Stimulated activated CD8-positive, alpha-beta memory T cell treated with anti-CD3 and anti-CD28 coated beads, Interleukin-7, amount 100 ng/mL, for 48 hours (primary cell): ENCODE data around the gene SP3.

Source experiments
- DNase-seq, 2 donors: peaks; one replicate each; pipeline ENCODE4 v3.0.0-alpha.2; 2020; ENCODE audit warnings: low read depth in 1 of 2; ENCODE audit errors: extremely low read depth in 1 of 2

Gene SP3

DNA sequence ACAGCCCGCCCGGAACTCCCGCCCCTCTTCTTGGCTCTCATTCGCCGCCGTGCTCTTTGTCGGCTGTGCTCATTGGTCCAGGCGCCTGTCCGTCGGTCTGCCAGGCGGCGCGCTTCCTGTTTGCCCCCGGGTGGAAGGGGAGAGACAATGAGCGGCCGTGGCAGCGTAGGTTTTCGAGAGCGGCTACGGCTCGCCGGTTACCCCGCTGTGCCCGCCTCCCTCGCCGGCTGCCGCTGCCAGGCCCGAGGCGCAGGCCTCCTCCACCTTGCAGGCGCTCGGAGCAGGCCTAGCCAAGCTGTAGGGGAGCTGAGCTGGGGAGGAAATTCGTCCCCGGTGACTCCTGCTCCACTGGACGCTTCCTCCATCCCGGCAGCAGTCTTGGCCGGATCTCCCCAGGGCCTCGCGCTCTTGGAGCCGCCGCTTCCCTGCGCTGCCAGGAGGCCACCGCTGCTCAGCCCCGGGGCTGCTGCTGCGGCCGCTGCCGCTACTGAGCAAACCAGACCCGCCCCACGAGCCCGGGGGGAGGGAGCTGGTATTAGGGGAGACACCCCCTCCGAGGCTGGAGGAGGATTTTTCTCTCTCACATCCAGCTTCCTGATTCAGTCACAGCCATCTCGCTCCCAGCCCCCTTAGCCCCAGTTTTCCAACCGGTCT, at the start of gene SP3:
SP3 (minus strand) TSS at position 2 of the 654 bp plus-strand sequence. CDS start 202 bp downstream, outside the sequence.
- DNase-seq, result peak; percentile 87 to 93

DNA sequence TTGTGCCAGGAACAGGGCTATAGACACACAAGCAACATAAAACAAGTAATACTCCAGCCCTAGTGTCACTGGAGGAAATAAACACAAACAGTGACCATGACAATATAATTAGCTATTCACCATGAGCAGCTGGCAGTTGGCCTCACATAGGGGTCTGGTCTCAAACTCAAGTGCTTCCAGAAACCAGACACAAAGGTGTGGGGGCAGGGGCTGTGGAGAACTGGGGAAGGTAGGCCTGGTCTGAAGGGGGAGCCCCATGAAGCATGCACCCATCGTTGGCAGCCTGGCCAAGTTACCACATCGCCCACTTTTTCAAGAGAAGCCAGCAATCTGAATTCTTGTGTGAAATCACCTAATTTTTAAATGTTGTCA, 49.5 kb upstream of the SP3 start:
- no peak for DNase-seq

DNA sequence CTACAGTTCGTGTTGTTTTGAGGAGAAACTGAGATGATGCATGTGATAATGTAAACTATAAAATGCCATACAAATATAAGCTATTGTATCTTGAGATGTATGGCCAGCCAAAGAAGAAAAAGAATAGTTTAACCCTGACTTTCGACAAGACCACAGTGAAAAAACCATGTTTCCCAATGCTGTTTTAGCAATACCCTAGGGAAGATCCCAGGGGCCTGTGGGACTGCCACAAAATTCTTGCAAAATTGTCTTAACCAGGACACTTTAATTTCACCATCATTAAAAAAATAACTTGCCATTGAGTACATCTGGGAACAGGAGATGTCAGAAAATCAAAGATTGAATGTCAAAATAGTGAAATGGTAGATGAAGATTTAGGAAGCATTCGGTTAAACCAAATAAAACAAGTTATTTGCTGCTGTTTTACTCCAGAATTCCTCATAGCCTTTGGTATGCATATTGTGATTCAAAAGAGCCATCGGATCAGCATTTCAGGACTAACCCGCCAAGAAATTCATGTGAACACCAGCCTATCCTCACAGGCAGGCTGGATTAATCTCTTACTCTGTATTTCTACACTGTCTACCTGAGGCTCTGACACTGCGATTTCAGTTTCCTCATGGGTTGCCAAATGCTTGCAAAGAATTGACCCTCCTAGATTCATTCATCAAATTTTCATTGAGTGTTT, 49.0 kb upstream of the SP3 start:
- no peak for DNase-seq

- no peak for DNase-seq
Measured at GRCh38 chr2:174013315-174013751, 48.2 kb upstream of the SP3 start.

DNA sequence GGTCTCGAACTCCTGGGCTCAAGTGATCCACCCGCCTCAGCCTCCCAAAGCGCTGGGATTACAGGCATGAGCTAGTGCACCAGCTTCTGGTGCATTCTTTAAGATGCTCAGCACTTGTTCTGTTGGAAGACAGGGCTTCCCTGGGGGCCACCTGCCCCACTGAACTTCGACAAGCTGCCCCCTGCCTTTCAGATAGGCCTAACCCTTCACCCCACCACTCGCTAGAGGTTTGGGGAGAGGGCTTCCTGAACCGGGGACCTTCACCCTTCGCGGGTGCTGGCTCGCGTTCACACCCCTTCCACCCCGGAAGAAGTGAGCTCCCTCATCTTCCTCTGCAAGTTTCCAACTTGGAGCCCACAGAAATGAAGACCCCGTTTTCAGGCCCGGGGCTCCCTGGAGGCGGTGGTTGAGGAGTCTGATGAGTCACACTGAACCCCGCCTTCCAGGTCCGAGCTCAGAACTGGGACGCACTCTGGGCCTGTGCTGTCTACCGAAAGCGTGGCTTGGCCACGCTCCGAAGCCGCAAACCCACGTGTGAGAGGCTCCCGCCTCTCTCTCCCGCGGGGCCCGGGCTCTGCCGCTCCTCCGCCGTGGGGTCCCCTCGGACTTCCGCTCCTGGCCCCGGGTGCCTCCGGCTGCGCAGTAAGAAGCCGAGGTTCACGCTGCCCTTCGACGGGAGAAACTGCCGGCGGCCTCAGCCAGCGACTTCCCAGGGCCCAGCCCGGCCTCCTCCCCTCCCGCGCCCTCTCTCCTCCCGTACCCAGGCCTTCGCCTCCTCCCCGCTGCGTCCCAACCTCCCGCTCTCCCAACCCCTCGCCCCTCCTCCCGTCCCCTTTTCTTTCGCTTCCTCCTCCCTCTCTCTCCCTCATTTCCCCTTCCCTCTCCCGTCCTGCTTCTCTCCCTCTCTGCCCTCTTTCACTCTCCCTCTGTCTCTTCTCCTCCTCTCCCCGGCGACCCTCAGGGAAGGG, 47.5 kb upstream of the SP3 start:
- DNase-seq, result peak in 1 of 2 donors; percentile 8

GRCh38 chr2:174011796-174012195, 46.6 kb upstream of the SP3 start:
- no peak for DNase-seq

- no peak for DNase-seq
Measured at GRCh38 chr2:174011173-174011572, 46.0 kb upstream of the SP3 start.

- DNase-seq, result no peak
Measured at GRCh38 chr2:174009488-174010223, 44.5 kb upstream of the SP3 start.

DNA sequence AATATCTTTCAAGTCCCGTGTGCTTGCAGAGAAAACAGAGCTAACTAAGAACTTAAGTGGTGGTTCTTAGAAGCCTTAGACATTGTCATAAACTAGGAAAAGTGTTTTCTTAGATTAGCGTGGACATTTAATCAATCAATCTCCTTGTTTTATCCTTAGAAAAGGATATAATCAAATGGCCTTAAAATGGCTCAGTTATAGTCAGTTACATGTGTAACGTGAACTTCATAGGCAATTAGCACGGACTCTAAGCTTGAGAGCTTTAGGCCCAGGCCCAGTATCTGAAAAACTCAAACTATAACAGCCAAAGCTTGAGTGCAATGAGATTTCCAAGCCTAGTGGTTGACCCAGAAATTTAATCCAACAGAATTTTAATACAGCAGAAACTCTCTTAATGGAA, 43.5 kb upstream of the SP3 start:
- DNase-seq, result no peak

DNA sequence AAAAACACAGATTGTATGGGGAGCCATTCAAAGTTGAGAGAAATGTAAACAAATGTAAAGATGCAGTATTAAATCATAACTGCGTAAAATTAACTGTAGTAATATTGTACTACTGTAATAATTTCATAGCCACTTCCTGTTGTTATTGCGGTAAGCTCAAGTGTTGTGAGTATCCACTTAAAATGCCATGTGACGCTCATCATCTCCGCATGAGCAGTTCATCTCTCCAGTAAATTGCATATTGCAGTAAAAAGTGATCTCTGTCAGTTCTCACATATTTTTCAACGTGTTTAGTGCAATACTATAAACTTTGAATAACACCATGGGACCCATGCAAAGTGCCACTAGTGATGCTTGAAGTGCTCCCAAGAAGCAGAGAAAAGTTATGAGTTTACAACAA, 41.8 kb upstream of the SP3 start:
- DNase-seq, result no peak

DNA sequence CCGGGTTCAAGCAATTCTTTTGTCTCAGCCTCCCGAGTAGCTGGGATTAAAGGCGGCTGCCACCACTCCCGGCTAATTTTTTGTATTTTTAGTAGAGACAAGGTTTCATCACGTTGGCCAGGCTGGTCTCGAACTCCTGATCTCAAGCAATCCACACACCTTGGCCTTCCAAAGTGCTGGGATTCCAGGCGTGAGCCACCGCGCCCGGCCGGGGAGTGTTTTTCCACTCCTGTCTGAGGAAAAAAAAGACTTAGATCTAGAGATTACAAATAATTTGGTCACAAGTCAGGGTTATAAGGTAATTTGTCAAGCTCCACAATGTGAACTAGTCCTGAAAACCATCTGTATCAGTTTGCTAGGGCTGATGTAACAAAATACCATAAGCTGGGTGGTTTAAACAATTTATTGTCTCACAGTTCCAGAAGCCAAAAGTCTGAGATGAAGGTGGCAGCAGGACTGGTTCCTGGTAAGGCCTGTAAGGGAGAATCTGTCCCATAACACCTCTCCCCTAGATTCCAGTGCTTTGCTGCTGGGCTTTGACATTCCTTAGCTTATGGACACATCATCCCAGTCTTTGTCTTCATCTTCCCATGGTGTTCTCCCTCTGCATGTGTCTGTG, 40.7 kb upstream of the SP3 start:
- DNase-seq, result no peak

DNA sequence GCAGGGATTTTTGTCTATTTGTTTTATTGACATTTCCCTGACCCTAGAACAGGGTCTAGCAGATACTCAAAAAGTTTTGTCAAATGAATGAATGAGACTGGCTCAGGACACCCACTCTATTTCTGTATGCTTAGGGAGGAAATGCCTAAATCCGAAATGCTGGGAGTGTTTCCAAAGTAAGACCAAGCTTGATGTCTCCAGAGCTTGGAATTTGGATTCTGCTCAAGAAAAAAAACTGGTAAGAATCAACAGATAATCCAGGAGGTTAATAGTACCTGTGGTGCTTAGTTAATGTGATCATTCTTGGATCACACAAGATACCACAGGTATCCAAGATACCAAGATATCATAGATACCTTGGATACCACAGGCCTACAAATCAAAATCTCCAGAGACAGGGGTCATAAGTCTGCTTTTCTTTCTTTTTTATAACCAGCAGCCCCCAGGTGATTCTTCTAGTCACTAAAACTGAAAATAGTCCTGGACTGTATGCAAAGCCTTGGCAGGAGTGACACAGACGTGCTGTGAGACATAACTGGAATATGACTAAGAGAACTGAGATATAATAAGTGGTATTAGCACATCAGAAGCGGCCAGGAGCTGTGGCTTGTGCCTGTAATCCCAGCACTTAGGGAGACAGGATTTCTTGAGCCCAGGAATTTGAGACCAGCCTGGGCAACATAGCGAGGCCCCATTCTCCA, 39.9 kb upstream of the SP3 start:
- peak in 1 of 2 donors; percentile 33 for DNase-seq

GRCh38 chr2:174003720-174004695, 38.8 kb upstream of the SP3 start:
- DNase-seq, result no peak

DNA sequence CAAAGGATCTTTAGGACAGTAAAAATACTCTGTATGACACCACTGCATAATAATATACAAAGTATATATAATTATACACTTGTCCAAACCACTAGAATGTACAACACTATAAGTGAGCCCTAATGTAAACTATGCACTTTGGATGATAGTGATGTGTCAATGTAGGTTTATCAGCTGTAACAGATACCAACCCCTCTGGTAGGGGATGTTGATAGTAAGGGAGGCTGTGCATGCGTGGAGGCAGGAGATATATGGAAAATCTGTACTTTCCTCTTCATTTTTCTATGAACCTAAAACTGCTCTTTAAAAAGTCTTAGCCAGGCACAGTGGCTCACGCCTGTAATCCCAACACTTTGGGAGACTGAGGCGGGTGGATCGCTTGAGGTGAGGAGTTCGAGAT, 37.5 kb upstream of the SP3 start:
- DNase-seq, result no peak

- no peak for DNase-seq
Measured at GRCh38 chr2:174001107-174001506, 35.9 kb upstream of the SP3 start.

DNA sequence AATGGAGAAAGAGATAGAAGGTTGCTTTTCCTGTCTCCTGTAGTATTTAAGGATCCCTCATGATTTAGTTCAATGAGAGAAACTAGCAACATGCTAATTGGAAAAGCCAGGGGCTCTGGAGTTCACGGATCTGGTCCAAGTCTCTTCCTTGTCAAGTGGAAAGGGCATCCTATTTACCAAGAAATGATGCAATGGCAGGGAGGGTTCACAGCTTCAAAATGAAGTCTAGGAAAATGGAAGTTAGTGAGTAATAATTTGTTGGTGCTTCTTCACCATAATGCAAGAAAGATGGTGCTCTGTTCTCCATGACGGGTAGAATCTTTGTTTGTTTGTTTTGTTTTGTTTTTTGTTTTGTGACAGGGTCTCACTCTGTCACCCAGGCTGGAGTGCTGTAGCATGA, 34.6 kb upstream of the SP3 start:
- DNase-seq, result no peak

DNA sequence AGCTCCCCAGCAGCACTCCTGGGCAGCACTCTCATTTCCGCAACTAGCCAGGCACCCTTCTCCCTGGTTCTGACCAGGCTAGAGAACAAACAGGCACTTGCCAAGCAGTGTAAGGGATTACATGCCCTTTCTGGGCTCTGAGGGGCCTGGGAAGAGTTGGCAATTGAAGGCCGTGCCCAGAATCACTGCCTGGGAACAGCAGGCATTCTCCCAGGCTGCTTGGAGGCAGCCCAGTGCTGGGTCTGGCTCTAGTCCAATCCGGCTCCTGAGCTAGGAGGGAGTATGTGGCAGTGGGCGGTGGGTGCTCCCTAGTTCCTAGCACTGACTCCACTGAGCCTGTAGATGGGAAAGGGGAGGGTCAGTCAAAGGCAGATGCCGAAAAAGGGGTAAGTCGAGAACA, 34.1 kb upstream of the SP3 start:
- DNase-seq, result no peak

DNA sequence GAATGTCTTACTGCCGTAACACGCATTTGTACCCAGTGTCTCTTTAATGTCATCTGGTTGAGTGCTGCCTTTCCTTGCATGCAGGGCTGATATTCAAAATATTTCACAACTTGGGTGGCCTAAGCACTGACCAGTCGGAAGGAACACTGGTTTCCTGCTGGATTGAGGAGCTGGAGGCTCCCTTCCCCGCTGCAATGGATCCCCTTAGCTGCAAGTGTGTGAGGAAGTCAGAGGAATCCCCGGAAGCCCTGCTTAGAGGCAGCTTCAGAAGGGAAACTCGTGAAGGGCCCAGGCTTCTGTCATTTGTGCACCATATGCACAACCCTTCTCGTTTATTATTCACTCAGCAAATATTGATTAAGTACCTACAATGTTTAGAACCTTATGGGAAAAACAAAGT, 33.2 kb upstream of the SP3 start:
- DNase-seq, result no peak

GRCh38 chr2:173997753-173998152, 32.6 kb upstream of the SP3 start:
- DNase-seq, result no peak
